Adrenal gland (tissue), 5 donors: ENCODE data around the gene FAR2.

Source experiments
- CTCF ChIP-seq, 6 experiments: fragments of 450-650 bp in 4 of 6; fragments of 200-600 bp in 2 of 6; sonication (generic) in 1 of 6; IDR thresholded peaks; 1 replicate in 5 of 6; 2 replicates in 1 of 6; pipeline versions ENCODE4 v1.5.1 to v1.8.0; 2016 to 2021; ENCODE audit warnings: antibody characterized with exemption in 6 of 6, mild to moderate bottlenecking in 2 of 6, moderate library complexity in 1 of 6
- POLR2A ChIP-seq, 2 donors: fragments of 450-650 bp; IDR thresholded peaks; one replicate each; pipeline ENCODE4 v1.6.1; 2017; ENCODE audit warnings: antibody characterized with exemption in 2 of 2, mild to moderate bottlenecking in 2 of 2, moderate library complexity in 1 of 2
- donor health status: DM: no; HTN: no; CAD: no.

- TF ChIP-seq CTCF (IDR thresholded peaks at IDR 0.05) (no peak), POLR2A (IDR thresholded peaks at IDR 0.05) (no peak)
Measured at GRCh38 chr12:29291226-29291625, 142.1 kb downstream of the FAR2 start.
